Fibroblast of skin of scalp (primary cell): ENCODE measurements around the gene GRM8.
"Not testable (repeated sequence)": the region's sequence is repeated elsewhere in the genome, so short reads cannot be mapped to it uniquely, and the experiment has no call there.

Experiments
- DNase-seq: peaks from one replicate; pipeline ENCODE4 v3.0.0-alpha.2; 2013

The GRM8 gene

DNA sequence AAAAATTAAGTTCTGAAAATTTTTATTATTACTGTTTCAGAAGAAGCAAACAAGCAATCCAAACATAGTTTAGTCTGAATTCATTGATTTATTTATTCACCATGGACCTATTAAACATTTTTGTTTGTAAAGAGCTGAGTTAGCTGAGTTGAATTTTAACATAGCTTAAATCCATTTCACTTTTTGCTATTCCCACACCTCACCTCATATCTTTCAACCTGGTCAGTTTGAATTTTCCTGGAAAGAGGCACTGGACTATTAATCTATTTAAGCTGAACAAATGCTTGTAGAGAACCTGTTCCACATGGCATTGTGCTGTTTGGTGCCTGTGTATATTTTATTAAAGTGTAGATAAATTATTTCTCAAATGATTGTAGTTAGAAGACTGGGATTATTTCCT, 344.2 kb downstream of the GRM8 start:
- DNase-seq = not testable (repeated sequence)

DNA sequence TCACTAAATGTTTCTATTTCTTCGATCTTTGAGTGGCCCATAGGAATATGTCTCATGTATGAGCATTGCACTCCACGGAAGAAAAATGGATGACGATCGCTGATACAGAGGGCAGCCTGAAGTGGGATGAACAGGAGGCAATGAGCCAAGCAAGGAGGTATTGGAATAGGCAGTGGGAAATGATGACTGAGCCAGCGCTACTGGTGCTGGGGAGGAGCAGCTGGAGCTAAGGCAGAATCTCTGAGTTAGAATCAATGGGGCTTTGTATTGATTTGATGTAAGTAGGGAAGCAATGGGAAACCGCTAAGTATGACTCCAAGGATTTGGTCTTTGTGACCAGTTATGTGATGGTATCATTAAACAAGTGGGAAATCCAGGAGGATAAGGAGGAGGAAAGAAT, 345.1 kb downstream of the GRM8 start:
- not testable (repeated sequence) for DNase-seq

GRCh38 chr7:126905255-126905654, 347.5 kb downstream of the GRM8 start:
- DNase-seq = not testable (repeated sequence)

- DNase-seq = not testable (repeated sequence)
These were observed 351.5 kb downstream of the GRM8 start for GRCh38 chr7:126901041-126901765.

GRCh38 chr7:126887980-126888379, 364.8 kb downstream of the GRM8 start:
- not testable (repeated sequence) for DNase-seq

GRCh38 chr7:126887560-126887959, 365.2 kb downstream of the GRM8 start:
- not testable (repeated sequence) for DNase-seq

GRCh38 chr7:126882730-126883129, 370.0 kb downstream of the GRM8 start:
- DNase-seq = not testable (repeated sequence)

DNA sequence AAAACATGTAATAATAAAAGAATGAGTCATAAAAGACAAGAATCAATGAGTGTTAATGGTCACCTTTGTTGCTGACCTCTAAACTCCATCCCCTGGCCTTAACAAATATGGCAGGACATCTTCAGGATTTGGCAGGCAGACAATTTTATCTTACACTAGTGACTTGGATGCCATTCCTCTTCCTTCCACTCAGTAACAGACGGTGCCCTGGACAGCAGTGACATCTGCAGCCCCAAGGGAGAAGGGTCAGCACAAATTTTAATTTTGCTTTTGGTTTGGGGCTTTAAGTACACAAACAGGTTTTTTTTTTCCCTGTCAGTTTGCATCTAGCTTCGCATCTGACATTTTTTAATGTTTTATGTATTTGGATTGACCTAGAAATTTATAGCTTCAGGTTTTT, 370.8 kb downstream of the GRM8 start:
- not testable (repeated sequence) for DNase-seq

DNA sequence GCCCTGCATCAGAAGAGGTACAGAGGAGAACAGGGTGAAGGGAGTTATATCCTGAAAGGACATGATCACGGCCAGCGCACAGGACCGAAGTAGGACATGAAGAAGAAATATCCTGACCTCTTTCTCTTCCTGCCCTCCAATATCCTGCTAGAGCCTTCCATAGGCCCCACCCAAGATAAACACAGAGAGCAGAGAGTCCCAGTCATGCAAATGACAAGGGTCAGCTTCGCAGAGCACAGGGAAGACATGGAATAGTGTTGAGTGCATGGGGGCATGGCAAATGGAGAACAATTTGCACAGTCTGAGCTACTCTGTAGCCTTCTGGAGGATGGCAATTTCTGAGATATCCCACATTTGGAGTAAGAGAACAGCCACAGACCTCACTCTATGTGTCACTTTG, 371.4 kb downstream of the GRM8 start:
- no peak for DNase-seq

DNA sequence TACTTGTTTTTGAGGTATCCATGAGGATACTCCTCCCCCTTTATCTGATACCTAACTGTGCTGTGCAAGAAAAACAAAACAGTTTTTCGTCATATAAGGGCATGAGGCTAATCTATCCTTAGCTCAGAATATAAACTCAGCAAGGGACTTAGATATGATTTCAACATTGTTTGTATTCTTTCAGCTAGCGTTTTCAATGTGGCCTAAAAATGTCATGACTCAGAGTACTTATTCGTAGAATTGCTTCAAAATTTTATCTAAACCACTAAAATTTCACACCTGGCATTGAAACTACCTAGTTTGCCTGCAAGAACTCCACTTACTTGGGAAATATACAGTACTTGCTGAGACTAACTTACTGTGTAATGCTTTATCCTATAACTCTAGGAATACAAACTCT, 376.2 kb downstream of the GRM8 start:
- DNase-seq = not testable (repeated sequence)

DNA sequence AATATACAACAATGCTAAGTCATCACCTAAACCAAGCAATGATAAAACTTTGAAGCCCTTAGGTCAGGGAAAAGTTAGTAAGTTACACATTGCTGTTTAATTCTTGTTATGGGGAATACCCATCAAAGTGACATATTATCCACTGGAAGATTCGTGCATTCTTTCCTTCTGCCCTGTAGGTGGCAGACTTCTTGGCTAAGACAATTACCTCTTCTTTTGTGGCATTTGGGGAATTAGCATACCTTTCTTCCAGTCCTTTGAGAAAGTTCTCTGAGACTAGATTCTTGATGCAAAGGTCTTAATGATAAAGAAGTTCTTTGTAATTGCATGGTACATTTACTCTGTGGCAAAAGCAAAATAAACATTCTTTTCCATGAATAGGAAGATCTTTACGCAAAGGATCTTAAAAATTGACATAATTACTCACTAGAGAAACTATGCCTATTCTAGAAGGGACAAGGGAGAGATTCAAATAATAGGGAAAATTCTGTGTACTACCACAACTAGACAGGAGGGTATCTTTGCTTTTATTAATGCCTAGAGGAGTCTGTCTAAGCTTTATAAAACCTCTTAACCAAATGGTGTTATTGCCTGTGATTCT, 395.9 kb downstream of the GRM8 start:
- DNase-seq = no peak

DNA sequence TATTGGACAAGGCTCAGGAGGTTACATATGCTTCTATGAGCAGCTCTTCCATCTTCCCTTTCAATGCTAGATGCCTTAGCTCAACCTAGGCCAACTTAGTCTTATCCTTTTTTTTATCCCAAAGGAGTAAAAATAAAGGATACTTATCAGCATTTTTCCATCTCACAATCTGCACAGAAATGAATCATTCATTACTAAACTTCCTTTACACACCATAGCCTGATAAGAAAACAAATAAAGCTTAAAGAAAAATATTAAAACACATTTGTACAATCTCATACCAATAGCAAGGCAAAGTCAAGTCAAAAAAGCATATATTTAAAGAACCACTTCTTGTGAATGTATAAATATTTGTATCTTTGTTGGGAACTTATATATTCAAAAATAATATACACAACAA, 407.4 kb downstream of the GRM8 start:
- DNase-seq = no peak

DNA sequence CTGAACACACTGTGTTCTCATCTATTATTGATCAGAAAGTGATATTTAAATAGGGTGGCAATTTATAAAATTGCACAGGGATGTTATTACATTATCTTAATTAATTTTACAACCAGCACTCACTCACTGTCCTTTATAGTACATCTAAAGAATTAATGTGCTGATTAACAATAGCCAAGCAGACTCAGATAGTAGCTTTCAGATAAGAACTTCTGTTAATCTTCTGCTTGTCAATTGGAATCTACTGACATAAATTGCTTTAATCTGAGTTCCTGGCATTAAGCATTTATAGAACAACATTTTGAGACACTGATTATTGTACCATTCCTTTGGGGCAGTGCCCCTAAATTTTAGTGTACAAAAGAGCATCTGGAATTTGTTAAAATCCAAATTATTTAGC, 408.9 kb downstream of the GRM8 start:
- DNase-seq = no peak

GRCh38 chr7:126843336-126843735, 409.4 kb downstream of the GRM8 start:
- DNase-seq = no peak

- DNase-seq = no peak
These were observed 410.3 kb downstream of the GRM8 start for GRCh38 chr7:126842451-126842850.

GRCh38 chr7:126840869-126841268, 411.9 kb downstream of the GRM8 start:
- no peak for DNase-seq

- no peak for DNase-seq
These were observed 413.1 kb downstream of the GRM8 start for GRCh38 chr7:126839624-126840023.

DNA sequence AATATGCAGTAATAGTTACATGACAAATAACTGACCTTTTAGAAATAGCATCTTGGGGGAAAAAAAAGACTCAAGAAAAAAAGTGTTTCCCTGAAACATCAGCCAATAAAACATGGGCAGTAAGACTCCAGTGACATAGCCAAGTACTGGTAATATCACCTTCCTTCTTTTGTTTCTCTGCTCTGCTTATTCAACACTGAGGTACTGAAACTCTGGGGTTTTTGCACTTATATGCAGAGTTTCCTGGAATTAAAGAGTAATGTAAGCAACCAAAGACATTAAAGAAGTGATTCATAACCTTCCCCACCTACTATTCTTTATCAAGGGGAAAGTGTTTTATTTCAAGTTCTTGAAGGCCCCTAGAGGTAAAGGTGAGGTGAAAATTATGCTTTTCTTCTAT, 414.5 kb downstream of the GRM8 start:
- no peak for DNase-seq

- not testable (repeated sequence) for DNase-seq
These were observed 421.5 kb downstream of the GRM8 start for GRCh38 chr7:126831241-126831640.

DNA sequence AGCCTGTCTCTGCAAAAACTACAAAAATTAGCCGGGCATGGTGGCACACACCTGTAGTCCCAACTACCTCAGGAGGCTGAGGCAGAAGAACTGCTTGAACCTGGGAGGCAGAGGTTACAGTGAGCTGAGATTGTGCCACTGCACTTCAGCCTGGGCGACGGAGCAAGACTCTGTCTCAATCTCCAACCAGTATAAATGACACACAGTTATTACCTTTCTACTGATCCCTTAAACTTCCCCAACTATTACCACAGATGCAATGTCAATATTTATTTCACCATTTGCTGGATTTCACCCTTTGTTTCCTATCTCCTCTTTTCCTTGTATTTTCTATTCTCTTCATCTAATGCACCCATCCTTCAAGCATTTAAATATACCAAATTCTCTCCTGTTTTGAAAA, 431.8 kb downstream of the GRM8 start:
- no peak for DNase-seq

DNA sequence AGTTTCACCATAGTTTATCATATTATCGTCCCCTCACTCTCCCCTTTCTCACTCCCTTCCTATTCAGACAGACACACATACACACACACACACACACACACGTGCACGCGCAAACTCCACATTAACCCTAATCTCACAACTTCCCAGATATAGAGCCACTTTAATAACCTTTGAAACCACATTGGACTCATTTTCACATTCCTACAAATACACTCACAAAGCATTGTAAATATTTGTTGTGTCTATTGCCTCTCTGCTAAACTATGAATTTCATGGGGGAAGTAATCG, 433.6 kb downstream of the GRM8 start:
- no peak for DNase-seq

DNA sequence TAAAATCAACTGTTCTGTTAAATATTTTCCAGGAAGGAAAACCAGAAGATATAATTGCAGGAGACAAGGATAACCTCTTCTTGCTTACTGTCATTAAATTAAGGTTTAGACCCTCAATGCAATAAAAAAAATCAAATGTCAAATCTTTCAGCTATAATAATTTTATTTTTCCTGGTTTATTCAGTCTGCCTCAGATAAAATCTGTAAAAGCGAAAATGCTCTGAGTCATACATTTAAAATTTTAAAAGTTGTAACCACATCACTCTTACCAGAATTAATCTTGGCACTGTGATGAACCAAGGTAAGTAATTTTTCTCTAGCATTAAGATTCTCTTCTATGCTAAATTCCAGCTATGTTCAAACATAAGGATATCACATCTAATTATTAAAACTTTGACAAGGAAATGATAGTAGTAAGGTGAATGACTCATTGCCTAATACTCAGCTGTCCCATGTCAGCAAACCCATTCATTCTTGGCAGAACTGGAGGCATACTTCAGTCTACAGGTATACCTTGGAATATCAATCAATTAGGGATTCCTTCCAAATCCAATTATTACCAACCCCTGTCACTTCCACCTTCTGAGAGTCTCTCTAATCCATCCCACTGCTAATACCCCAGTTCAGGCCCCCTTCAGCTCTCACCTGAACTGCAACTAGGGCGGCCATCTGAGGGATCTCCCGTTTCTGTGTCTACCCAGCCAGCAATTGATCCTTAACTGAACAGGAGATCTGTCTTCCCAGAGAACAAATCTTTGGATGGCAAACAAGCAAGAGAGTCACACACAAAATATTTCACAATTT, 434.1 kb downstream of the GRM8 start:
- no peak for DNase-seq

DNA sequence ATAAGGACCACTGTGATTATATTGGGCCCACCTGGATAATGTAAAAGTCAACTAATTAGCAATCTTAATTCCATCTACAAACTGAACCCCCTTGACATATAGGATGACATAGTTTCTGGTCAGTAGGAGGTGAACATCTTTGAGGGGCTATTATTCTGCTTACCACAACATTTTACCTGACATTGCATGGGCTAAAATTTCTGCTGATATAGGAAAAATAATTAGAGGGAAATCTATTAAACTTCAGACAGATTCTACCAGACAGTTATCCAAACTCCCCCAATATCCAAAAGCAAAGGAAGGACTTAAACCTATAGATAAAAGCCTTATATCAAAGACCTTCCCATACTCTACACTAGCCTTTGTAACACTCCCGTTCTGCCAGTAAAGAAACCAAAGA, 443.6 kb downstream of the GRM8 start:
- no peak for DNase-seq

GRCh38 chr7:126806614-126807013, 446.1 kb downstream of the GRM8 start:
- DNase-seq = no peak
